D721Med (cell line): ENCODE results near the gene TRPV2.
"Not testable (repeated sequence)": the region's sequence is repeated elsewhere in the genome, so short reads cannot be mapped to it uniquely, and the experiment has no call there.

ENCODE experiments used
- DNase-seq: peaks from one replicate; pipeline ENCODE4 v3.0.0; 2011; ENCODE audit warnings: low spot score; ENCODE audit not compliant: insufficient read length
- FAIRE-seq: peaks from 2 replicates; lab custom pipeline; 2011; peaks lifted over from hg19 to GRCh38; lab: Jason Lieb, UNC
- CTCF ChIP-seq: IDR thresholded peaks from 2 replicates; pipeline ENCODE4 v1.5.1; 2012; ENCODE audit warnings: mild to moderate bottlenecking, control low read depth; ENCODE audit not compliant: insufficient read depth; ENCODE audit errors: missing control alignments

TRPV2 gene

DNA sequence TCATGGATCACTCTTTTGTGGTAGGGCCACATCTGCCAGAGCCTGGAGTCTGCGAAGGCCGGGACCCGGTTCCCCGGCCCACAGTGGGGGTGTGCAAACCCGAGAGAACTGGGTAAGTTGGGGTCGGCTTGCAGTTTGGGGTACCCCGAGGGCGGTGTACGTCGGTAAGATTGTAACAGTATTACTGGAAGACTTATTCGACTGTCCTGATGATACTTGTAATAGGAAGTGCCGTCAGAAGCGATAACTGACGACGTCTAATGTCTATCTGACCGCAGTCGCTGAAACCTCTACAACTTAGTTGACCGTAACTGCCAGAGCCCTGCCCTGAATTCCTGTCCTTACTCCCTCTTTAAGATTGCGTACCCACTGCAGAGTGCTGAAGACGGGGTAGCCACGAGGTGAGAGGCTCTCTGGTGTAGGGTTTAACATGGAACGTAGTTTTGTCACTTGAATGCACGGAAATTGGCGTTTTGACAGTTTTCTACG lies 24.0 kb downstream of the TRPV2 start:
- TF ChIP-seq CTCF: no peak
- FAIRE-seq (no peak), DNase-seq (no peak)

DNA sequence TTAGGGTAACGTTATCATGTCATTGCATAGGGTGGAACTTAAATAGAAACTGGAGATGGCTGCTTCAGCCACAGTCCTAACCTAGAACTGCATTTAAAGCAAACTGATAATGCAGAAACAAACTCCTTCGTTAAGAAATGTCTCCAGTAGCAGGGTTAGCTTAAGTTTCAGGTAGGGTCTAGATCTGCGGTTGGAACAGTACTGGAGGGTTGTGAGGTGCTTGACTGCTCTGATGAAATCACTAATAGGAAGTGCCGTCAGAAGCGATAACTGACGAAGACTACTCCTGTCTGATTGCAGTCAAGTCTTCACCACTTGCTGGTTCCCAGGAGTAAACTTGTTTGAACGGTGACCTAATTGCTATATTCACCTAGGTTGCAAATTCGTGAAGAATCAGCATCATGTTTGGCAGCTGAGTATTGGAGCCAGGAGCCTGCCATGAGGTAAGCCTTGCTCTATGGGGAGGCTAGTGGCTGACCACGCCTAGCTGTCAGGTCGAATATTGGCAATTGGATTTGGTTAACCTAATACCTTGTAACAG lies 24.5 kb downstream of the TRPV2 start:
- no peak for FAIRE-seq
- no peak for DNase-seq
- TF ChIP-seq CTCF: no peak

DNA sequence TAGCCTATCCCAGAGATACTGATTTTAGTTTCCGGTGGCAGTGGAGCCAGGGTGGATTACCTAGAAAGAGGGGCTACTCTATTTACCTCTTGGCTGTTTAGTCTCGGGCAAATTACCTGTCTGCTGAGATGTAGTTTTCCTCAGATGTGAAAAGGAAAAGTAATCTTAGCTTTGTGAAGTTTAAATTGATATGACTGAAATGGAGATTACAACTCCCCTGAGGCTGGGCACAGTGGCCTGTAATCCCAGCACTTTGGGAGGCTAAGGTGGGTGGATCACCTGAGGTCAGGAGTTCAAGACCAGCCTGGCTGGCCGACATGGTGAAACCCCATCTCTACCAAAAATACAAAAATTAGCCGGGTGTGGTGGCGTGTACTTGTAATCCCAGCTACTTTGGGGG lies 25.0 kb downstream of the TRPV2 start:
- DNase-seq, FAIRE-seq: not testable (repeated sequence)

GRCh38 chr17:16440901-16441629 lies 25.7 kb downstream of the TRPV2 start:
- TF ChIP-seq CTCF: no peak
- DNase-seq: no peak
- no peak for FAIRE-seq

DNA sequence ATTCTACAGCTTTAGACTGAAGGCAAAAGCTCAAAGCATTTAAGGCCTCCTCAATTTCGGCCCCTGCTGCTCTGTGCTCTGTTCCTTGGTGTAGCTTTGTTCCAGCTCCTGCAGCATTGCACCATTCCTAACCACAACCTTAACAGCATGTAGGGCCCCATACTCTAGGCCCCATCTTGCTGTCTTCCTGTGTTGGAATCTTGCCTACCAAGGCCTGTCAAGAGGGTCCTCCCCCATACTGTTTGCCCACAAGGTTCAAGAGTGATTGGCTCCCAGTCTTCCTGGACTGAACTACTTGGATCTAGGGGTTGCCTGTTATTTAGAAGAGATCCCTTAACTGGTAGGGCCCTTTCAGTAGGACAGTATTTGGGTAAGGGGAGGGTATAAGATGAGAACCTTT lies 26.8 kb downstream of the TRPV2 start:
- TF ChIP-seq CTCF: no peak
- no peak for DNase-seq
- FAIRE-seq: no peak

- FAIRE-seq (no peak), DNase-seq (no peak)
- TF ChIP-seq CTCF: no peak
Measured at GRCh38 chr17:16442594-16443510, 27.5 kb downstream of the TRPV2 start.

DNA sequence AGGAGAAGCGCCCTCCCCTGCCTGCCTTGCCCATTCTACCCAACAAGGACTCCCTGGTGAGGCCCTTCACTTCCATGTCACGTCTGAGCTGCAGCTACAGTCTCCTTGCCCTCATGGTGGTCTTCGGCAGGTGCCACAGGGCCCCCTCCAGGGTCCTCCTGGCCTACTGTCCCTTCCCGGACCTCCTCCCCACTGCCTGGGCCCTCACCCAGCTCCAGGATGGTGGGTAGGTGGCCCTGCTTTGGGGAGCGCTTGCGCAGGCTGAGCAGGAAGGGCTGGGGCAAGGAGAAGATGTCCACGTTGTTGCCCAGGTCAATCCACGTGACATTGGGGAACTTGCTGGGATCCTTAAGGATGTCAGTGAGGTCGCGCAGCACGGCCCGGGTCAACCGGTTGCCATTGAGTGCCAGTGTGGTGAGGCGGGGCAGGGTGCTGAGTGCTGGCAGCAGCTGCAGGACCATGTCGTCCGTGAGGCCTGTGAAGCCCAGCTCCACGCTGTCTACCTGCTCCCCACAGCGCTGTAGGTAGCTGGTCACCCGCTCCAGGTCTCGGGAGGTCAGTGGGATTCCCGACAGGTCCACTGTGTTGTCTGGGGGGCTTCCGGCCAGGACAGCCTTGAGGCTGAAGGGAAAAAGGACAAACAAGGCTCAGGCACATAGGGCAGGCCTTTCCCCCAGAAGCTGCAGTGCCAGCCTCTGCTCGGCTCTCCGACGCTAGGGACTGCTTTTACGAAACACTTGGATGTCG lies 28.3 kb downstream of the TRPV2 start:
- DNase-seq: no peak
- no peak for FAIRE-seq
- no peak for TF ChIP-seq CTCF
